Testis (tissue), 3 donors: ENCODE results near the gene ULK4. TPM values are rescaled to one million over a fixed set of nuclear protein-coding genes. Genes with fewer than 3 reads are reported as not detected.

Experiments
- DNase-seq: peaks from one replicate; pipeline ENCODE4 v3.0.0-alpha.2; 2019
- H3K27ac ChIP-seq, 2 donors: fragments of 200-600 bp; sonication (generic); one replicate each; pipeline ENCODE4 v1.5.1; 2019
- H3K27me3 ChIP-seq: fragments of 200-600 bp; sonication (generic); one replicate; pipeline ENCODE4 v1.5.1; 2019
- H3K36me3 ChIP-seq: fragments of 200-600 bp; sonication (generic); one replicate; pipeline ENCODE4 v1.5.1; 2017; ENCODE audit warnings: low read depth; ENCODE audit errors: missing control alignments
- H3K4me1 ChIP-seq: fragments of 200-600 bp; sonication (generic); one replicate; pipeline ENCODE4 v1.5.1; 2019
- H3K4me3 ChIP-seq, 2 donors: fragments of 200-600 bp; sonication (generic); one replicate each; pipeline ENCODE4 v1.5.1; 2017 to 2019
- H3K9me3 ChIP-seq: fragments of 200-600 bp; sonication (generic); one replicate; pipeline ENCODE4 v1.5.1; 2017
- POLR2A ChIP-seq: fragments of 450-650 bp; IDR thresholded peaks from one replicate; pipeline ENCODE4 v1.6.1; 2017; ENCODE audit warnings: antibody characterized with exemption, mild to moderate bottlenecking, moderate library complexity
- WGBS, 2 donors: methylation state at CpG; one replicate each; pipeline ENCODE4 v1.1.5; 2018; 5-methylcytosine and 5-hydroxymethylcytosine counted together
- intact Hi-C: fragments of 100-400 bp; cut with DNase I; formaldehyde crosslinking; loops from one replicate; pipeline ENCODE4 v1.15.1; 2023; ENCODE audit warnings: low total_unique reads
- polyA plus RNA-seq: library from polyadenylated mRNA; stranded (reverse); fragments of 350-450 nt; fragmentation: Illumina TruSeq; extraction: RNeasy Lipid Tissue Mini Kit (QIAGEN cat#74804); gene quantifications from one replicate; pipeline ENCODE4 v1.2.3, GENCODE V29; 2014; ENCODE audit warnings: low read depth, low replicate concordance; ENCODE audit not compliant: insufficient read depth
- total RNA-seq, 2 donors: library from RNA; depleted of rRNA; stranded (reverse); fragments of >200 nt; gene quantifications; one replicate each; pipeline ENCODE4 v1.2.3, GENCODE V29; 2016
- TF ChIP-seq, protein P1 (sequence below), 3 experiments: fragments of 450-650 bp in 2 of 3; fragments of 200-600 bp in 1 of 3; sonication (generic) in 1 of 3; IDR thresholded peaks; one replicate each; pipeline ENCODE4 v1.5.1; 2016 to 2019; ENCODE audit warnings: antibody characterized with exemption in 3 of 3, mild to moderate bottlenecking in 2 of 3, moderate library complexity in 1 of 3

The ULK4 gene
- total and polyA plus RNA-seq, 3 donors from 2014 or later = 45.7 to 91.6 (median 47.4) TPM

GRCh38 chr3:41304593-41304992 lies 657.3 kb downstream of the ULK4 start:
- intact Hi-C loops = no loop called here
- Histone ChIP-seq H3K4me1 (no peaks in the 10 kb centered on the region), H3K27me3 (no peaks in the 10 kb centered on the region), H3K27ac (no peak overlapping the region), H3K36me3 (no peaks in the 10 kb centered on the region), H3K9me3 (no peaks in the 10 kb centered on the region), H3K4me3 (no peak overlapping the region)
- peak; percentile 53 for DNase-seq
- no peak for TF ChIP-seq POLR2A
- TF ChIP-seq, protein P1, sequence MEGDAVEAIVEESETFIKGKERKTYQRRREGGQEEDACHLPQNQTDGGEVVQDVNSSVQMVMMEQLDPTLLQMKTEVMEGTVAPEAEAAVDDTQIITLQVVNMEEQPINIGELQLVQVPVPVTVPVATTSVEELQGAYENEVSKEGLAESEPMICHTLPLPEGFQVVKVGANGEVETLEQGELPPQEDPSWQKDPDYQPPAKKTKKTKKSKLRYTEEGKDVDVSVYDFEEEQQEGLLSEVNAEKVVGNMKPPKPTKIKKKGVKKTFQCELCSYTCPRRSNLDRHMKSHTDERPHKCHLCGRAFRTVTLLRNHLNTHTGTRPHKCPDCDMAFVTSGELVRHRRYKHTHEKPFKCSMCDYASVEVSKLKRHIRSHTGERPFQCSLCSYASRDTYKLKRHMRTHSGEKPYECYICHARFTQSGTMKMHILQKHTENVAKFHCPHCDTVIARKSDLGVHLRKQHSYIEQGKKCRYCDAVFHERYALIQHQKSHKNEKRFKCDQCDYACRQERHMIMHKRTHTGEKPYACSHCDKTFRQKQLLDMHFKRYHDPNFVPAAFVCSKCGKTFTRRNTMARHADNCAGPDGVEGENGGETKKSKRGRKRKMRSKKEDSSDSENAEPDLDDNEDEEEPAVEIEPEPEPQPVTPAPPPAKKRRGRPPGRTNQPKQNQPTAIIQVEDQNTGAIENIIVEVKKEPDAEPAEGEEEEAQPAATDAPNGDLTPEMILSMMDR (IDR thresholded peaks at IDR 0.05) = no peak
- WGBS, 2 donors = 18 to 34% methylated on average over 2 of the region's 2 CpGs

- H3K9me3 ChIP-seq = no peaks in the 10 kb centered on the region
- H3K4me3 ChIP-seq = no peak overlapping the region
- H3K27me3 ChIP-seq = no peaks in the 10 kb centered on the region
- intact Hi-C loops = no loop called here
- no peak overlapping the region for H3K27ac ChIP-seq
- TF ChIP-seq, protein P1 (IDR thresholded peaks at IDR 0.05) = no peak
- no peak for TF ChIP-seq POLR2A
- no peaks in the 10 kb centered on the region for H3K36me3 ChIP-seq
- WGBS, 2 donors = 97 to 98% methylated on average over 4 of the region's 4 CpGs
- DNase-seq = no peak
- H3K4me1 ChIP-seq = no peaks in the 10 kb centered on the region
Observed at GRCh38 chr3:41302295-41302694, 659.6 kb downstream of the ULK4 start.

DNA sequence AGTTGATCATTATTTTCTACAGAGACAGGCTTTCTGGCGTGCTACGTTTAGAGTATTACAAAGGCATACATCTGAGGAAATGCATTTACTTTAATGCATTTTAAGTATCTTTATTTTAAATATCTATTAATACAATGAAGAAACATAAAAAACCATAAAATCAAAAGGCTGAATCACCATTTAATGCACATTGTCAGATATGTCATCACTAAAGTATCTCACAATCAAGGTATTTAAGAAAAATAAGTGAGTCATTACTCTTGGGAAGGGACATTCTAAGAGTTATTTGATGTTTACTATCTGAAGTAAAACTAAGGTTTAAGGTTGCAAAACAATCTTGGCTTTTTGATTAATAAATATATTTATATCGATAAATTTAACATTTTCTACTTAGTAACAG lies 660.4 kb downstream of the ULK4 start:
- TF ChIP-seq POLR2A = no peak
- TF ChIP-seq, protein P1 (IDR thresholded peaks at IDR 0.05) = no peak

GRCh38 chr3:41299036-41299435 lies 662.9 kb downstream of the ULK4 start:
- TF ChIP-seq, protein P1 (IDR thresholded peaks at IDR 0.05) = no peak
- no peak for TF ChIP-seq POLR2A
- H3K27ac ChIP-seq = no peak overlapping the region
- H3K36me3 ChIP-seq = no peaks in the 10 kb centered on the region
- intact Hi-C loops = no loop called here
- no peaks in the 10 kb centered on the region for H3K27me3 ChIP-seq
- 70 to 89% methylated on average over 3 of the region's 3 CpGs for WGBS, 2 donors
- DNase-seq = no peak
- no peaks in the 10 kb centered on the region for H3K4me1 ChIP-seq
- H3K9me3 ChIP-seq = no peaks in the 10 kb centered on the region
- no peak overlapping the region for H3K4me3 ChIP-seq

More for the DNA sequence above, 660.4 kb downstream of the ULK4 start:
- 96 to 97% methylated on average over 3 of the region's 3 CpGs for WGBS, 2 donors
- no peak overlapping the region for H3K4me3 ChIP-seq
- DNase-seq = no peak
- H3K4me1 ChIP-seq = no peaks in the 10 kb centered on the region
- no peaks in the 10 kb centered on the region for H3K9me3 ChIP-seq
- no peaks in the 10 kb centered on the region for H3K27me3 ChIP-seq
- H3K36me3 ChIP-seq = no peaks in the 10 kb centered on the region
- intact Hi-C loops = no loop called here
- no peak overlapping the region for H3K27ac ChIP-seq

DNA sequence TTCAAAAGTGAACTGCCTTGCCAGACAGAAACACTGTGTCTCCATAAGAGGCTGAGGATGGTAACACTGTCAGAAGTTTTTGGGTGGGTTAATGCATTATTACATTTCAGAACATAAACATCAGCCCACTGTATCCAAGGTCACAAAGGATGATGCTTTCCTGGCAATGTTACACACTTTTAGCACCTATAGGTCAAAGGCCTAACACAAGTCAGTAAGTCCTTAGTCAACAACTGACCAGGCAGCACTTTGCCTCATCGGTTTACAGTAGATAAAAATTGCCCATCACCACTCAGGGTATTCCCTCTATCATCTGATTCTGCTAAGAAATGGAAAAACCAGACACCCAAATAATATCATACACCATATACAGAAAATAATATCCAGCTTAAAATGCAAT lies 664.2 kb downstream of the ULK4 start:
- Histone ChIP-seq H3K4me3 (no peak overlapping the region), H3K9me3 (no peaks in the 10 kb centered on the region), H3K27ac (no peak overlapping the region), H3K36me3 (no peaks in the 10 kb centered on the region), H3K4me1 (no peaks in the 10 kb centered on the region), H3K27me3 (no peaks in the 10 kb centered on the region)
- 74 to 81% methylated on average over 1 of the region's 1 CpG for WGBS, 2 donors
- TF ChIP-seq, protein P1 (IDR thresholded peaks at IDR 0.05) = no peak
- TF ChIP-seq POLR2A = no peak
- intact Hi-C loops = no loop called here
- DNase-seq = no peak
